ENCODE results near the gene COMT.

COMT gene

GRCh38 chr22:19983741-19984140 is 42.2 kb downstream of the COMT start:
- no peak for DNase-seq (ENCODE audit: low read depth)

- DNase-seq (ENCODE audit: low read depth), result no peak
Observed at GRCh38 chr22:19984201-19984753, 42.7 kb downstream of the COMT start.

GRCh38 chr22:19984851-19985811 is 43.6 kb downstream of the COMT start:
- DNase-seq (ENCODE audit: low read depth), result no peak

- DNase-seq (ENCODE audit: low read depth), result no peak
Observed at GRCh38 chr22:19986011-19986409, 44.4 kb downstream of the COMT start.

DNA sequence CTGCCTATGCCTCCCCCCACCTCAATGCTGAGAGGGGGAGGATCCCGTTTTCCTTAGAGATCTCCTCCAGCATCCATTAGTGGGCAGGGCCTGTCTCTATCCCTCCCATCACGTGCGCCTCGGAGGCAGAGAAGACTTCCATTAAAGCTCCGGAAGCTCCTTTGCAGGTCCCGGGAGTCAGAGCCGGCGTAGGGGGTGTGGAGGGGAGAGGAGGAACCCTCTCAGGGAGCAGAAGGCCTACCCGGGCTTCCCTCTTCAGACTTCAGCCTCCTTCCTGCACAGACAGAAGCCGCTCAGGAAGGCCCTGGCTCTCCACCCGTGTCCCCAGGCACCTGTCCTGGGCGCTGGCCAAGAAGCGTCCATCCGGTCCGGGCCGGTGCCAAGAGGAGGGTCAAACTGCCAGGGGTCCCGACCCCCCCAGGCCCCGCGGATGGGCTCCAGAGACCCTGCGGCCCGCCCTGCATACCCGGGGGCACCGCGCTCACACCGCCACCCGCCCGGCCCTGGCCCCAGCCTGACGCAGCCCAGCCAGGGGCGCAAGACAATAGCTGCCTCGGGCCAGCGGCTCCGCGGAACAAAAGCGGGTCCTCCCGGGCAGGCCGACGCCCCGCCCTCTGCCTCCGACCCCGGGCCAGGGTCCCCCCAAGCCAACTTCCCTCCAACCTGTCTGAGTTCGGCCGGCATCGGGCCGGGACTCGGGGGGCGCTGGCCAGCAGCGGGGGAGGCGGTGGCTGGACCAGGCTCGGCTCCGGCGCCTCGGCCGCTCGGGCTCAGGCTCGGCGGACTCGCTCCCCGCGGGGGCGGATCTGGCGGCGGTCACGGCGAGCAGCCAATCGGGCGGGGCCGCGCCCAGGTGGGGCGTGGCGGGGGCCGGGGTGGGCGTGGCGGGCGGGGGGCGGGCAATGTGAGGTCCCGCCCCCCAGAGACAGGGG is 45.1 kb downstream of the COMT start:
- DNase-seq (ENCODE audit: low read depth), result peak; percentile 38

DNA sequence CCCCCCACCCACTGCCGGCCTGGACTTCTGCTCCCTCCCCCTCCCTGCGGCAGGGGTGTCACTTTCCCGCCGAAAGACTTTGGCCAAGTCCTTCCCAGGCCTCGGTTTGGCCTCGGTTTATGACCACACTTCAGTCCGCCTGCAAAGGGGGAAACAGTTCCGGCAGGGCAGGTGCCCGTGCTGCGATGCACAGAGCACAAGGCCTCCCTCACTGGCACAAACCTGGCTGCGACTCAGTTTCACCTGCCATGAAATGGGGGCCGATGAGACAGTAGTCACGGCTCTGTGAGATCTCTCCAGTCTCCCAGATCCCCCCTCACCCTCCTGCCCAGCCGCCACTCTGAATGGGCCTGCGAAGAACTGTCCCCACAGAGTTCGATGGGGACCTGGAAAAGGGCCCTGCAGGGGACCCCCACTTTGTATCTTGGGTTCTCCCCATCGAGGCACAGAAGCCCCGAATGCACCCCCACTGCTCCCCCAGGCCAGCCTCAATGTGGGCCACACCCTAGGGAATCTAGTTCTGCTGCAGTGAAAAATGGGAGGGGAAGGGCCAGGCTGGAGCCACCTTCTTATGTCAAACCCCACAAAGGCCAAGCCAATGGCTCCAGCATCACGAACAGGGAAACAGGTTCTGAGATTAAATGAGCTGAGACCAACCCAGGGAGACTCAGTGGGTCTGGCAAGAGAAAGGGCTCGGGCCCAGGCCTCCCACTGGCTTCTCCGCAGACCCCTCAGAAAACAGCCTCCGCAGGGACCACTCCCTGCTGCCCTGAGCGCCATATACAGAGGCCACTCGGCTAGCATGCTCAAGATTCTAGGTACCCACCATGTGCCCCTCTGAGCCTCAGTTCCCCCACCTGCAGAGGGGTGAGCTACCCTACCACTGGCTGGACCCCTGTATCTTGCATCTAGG is 46.1 kb downstream of the COMT start:
- DNase-seq (ENCODE audit: low read depth), result no peak

- no peak for DNase-seq (ENCODE audit: low read depth)
Observed at GRCh38 chr22:19988331-19988808, 46.8 kb downstream of the COMT start.

GRCh38 chr22:19988965-19989724 is 47.6 kb downstream of the COMT start:
- DNase-seq (ENCODE audit: low read depth), result no peak

DNA sequence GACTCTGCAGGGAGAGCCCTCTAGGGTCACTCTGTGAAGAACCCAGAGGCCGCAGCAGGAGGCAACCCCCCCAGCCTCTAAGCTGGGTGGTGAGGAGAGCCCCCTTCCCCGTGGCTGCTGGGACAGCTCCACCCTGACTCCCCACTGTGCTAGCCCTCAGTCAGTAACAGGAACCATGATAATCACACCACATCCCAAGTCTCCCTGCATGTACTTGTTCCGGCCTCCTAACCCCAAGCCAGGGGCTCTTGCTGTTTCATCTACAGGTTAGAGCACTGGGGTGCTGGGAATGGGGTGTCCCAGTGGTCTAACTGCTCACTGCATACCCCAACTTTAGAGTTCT is 48.1 kb downstream of the COMT start:
- no peak for DNase-seq (ENCODE audit: low read depth)

DNA sequence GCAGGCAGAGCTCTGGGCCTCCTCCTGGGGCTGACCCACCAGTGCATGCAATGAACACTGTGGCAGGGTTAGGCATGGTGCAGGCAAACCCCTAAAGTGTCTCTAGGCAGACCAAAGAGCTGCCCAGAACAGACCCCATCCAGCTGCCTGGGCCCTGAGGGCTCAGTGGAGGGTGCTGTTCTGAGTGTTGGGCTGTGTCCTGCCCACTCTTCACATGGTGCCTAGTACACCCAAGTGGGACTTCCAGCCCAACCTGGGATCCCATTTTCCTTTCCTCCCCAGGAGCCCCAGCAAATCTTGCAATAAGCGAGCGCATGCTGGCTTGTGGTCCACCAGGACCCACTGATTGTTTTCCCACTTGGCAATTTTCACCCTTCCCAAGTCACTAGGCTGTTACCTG is 48.6 kb downstream of the COMT start:
- no peak for DNase-seq (ENCODE audit: low read depth)

- DNase-seq (ENCODE audit: low read depth), result no peak
Observed at GRCh38 chr22:19990609-19991394, 49.2 kb downstream of the COMT start.

DNA sequence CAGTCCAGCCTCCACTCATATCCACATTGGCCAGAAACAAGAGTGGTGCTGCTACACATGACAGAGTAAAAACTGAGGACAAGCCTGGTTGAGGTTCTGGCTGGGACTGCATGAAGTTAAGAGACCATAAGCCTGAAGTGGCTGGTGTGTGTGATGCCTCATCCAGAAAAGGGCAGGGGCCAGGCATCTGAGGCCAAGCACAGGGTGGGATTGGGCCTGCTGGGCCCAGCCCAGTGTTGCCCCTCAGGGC is 49.7 kb downstream of the COMT start:
- no peak for DNase-seq (ENCODE audit: low read depth)

DNA sequence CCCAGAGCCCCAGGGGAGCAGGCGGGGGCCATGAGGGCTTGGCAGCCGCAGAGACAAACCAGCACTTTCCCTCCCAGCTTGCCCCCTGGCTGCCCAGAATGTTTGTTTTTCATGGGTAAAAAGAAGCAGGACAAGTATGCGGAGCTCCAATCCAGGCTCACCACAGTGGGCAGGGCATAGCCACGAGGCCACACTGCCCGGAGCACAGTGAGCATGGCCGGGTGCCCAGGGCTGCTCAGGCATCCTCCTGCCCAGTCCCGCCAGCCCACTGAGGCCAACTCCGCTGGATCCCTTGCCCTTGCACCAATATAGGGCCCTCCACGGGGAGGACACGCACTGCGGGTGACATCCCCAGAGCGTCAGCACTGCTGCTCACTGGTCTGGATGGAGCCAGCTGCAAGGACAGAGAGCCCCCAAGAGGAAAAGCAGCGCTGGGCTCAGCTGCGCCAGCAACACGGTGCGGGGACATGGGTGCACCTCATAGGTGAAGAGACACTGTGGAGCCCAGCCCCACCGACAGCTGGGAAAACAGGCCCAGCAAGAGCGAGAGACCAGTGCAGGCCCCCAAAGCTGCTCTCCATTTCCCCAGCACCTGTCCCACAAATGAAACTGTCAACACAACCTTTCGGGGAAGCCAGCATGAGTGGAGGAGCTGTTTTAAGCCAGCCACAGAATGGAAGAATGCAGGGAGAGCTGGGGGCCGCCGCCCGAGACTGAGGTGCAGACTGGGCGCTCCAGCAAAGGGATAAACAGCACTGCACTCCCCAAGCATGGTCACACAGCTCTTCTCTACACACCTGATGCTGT is 50.3 kb downstream of the COMT start:
- DNase-seq (ENCODE audit: low read depth), result no peak

DNA sequence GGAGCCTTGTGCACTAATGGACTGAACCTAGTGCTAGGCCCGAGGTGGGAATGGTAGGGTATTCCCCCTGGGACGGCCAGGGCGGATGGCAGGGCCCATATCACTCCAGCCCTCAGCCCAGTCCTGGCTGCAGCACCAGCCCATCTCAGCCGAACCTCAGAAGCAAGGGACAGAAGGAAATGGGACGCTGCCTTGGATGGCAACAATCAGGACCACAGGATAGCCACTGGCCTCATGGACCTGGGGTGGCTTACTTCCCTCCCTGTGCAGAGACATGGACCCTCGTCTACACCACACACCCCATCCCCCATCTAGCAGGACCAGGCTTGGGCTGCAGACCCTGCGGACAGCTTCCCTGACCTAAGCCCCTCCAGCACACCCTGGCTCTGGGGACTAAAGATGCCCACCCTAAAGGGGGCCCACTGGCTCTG is 50.9 kb downstream of the COMT start:
- DNase-seq (ENCODE audit: low read depth), result no peak

GRCh38 chr22:19992921-19993355 is 51.4 kb downstream of the COMT start:
- no peak for DNase-seq (ENCODE audit: low read depth)

- DNase-seq (ENCODE audit: low read depth), result no peak
Observed at GRCh38 chr22:19993926-19994325, 52.4 kb downstream of the COMT start.

DNA sequence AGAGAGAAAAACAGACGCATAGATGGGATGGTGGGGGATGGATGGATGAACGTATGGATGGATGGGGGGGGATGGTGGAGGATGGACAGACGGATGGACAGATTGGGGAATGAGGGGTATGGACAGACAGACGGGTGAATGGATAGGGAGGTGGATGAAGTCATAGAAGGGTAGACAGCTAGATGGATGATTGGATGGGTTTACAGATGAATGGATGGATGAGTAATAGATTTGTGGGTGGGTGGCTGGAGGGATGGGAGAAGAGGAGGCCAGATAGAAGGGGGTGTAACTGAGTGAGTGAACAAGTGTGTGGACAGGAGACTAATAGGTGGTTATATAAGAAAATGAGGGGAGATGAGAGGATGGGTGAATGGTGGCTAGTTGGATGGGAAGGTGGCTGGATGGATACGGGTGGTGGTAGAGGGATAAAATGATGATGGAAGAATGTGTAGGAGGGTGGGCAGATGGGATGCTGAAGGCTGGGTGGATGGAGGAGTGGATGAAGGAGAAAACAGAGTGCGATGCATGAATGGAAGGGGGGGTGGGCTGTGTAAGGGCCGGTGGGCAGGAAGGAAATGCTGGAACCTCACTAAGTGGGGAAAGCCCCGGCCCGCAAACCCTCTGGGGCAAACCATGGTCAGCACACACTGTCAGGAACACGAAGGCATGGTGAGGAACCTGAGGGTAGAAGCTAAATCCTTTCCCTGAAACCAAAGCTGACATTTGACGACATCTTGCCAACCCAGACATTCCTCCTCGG is 53.5 kb downstream of the COMT start:
- DNase-seq (ENCODE audit: low read depth), result no peak

- no peak for DNase-seq (ENCODE audit: low read depth)
Observed at GRCh38 chr22:19995611-19996339, 54.2 kb downstream of the COMT start.

Measured in stimulated activated CD8-positive, alpha-beta memory T cell treated with anti-CD3 and anti-CD28 coated beads, Interleukin-4, amount 100 ng/mL, for 24 hours (primary cell).